GM18517 (cell line): Measurements from ENCODE around the gene UBXN11.
"Not testable (repeated sequence)": the region's sequence is repeated elsewhere in the genome, so short reads cannot be mapped to it uniquely, and the experiment has no call there.

Experiments
- ATAC-seq: cut with Tn5 transposase; IDR thresholded peaks from one replicate; pipeline ENCODE4 v1.9.1; 2021; ENCODE audit warnings: mild to moderate bottlenecking, moderate library complexity; ENCODE audit not compliant: unreplicated experiment

Gene UBXN11

GRCh38 chr1:26337206-26337535, 30.7 kb upstream of the UBXN11 start:
- no peak for ATAC-seq

GRCh38 chr1:26336477-26337205, 30.2 kb upstream of the UBXN11 start:
- no peak for ATAC-seq

GRCh38 chr1:26335774-26336476, 29.5 kb upstream of the UBXN11 start:
- ATAC-seq: no peak

- ATAC-seq: not testable (repeated sequence)
These were observed 26.9 kb upstream of the UBXN11 start for GRCh38 chr1:26333312-26333711.

- ATAC-seq: no peak
These were observed 23.8 kb upstream of the UBXN11 start for GRCh38 chr1:26330276-26330675.

GRCh38 chr1:26329380-26329779, 22.9 kb upstream of the UBXN11 start:
- ATAC-seq: not testable (repeated sequence)

GRCh38 chr1:26328597-26328996, 22.2 kb upstream of the UBXN11 start:
- ATAC-seq: no peak

- no peak for ATAC-seq
These were observed 21.5 kb upstream of the UBXN11 start for GRCh38 chr1:26327956-26328362.

GRCh38 chr1:26324550-26324949, 18.1 kb upstream of the UBXN11 start:
- ATAC-seq: no peak

GRCh38 chr1:26323382-26323781, 16.9 kb upstream of the UBXN11 start:
- ATAC-seq: no peak

GRCh38 chr1:26322042-26322331, 15.6 kb upstream of the UBXN11 start:
- no peak for ATAC-seq

GRCh38 chr1:26321315-26322041, 15.0 kb upstream of the UBXN11 start:
- ATAC-seq: no peak

- ATAC-seq: no peak
These were observed 14.5 kb upstream of the UBXN11 start for GRCh38 chr1:26320896-26321295.

GRCh38 chr1:26318338-26319064, 12.1 kb upstream of the UBXN11 start:
- ATAC-seq: no peak

- no peak for ATAC-seq
These were observed 11.3 kb upstream of the UBXN11 start, which contains the start of gene CD52 for GRCh38 chr1:26317612-26318337. Gene CD52 (plus strand): TSS chr1:26317958. CDS start chr1:26318018, 60 bp downstream.

GRCh38 chr1:26317146-26317545, 10.7 kb upstream of the UBXN11 start:
- no peak for ATAC-seq

GRCh38 chr1:26315874-26316850, 9.7 kb upstream of the UBXN11 start:
- no peak for ATAC-seq

- ATAC-seq: no peak
These were observed 8.1 kb upstream of the UBXN11 start for GRCh38 chr1:26314501-26314900.
